HG02840 (cell line): ENCODE results near the gene PRKN.

Experiments
- ATAC-seq: cut with Tn5 transposase; IDR thresholded peaks from one replicate; pipeline ENCODE4 v1.9.1; 2021; ENCODE audit warnings: mild to moderate bottlenecking, moderate library complexity, moderate number of reproducible peaks; ENCODE audit not compliant: unreplicated experiment, low FRiP score

PRKN gene

GRCh38 chr6:161618831-161619454, 1108.6 kb downstream of the PRKN start:
- no peak for ATAC-seq

GRCh38 chr6:161613711-161614110, 1113.9 kb downstream of the PRKN start:
- ATAC-seq, result no peak

GRCh38 chr6:161608771-161609170, 1118.8 kb downstream of the PRKN start:
- ATAC-seq, result no peak

GRCh38 chr6:161607696-161608297, 1119.8 kb downstream of the PRKN start:
- no peak for ATAC-seq

- ATAC-seq, result no peak
Measured at GRCh38 chr6:161602359-161602758, 1125.2 kb downstream of the PRKN start.

GRCh38 chr6:161598896-161599295, 1128.7 kb downstream of the PRKN start:
- no peak for ATAC-seq

GRCh38 chr6:161596807-161597520, 1130.6 kb downstream of the PRKN start:
- ATAC-seq, result no peak

GRCh38 chr6:161594412-161594811, 1133.2 kb downstream of the PRKN start:
- no peak for ATAC-seq

GRCh38 chr6:161590961-161591627, 1136.5 kb downstream of the PRKN start:
- ATAC-seq, result no peak

- no peak for ATAC-seq
Measured at GRCh38 chr6:161586887-161587286, 1140.7 kb downstream of the PRKN start.

GRCh38 chr6:161584621-161585340, 1142.8 kb downstream of the PRKN start:
- ATAC-seq, result no peak

GRCh38 chr6:161584051-161584450, 1143.5 kb downstream of the PRKN start:
- ATAC-seq, result no peak

- no peak for ATAC-seq
Measured at GRCh38 chr6:161583584-161583983, 1144.0 kb downstream of the PRKN start.

GRCh38 chr6:161578478-161578877, 1149.1 kb downstream of the PRKN start:
- ATAC-seq, result no peak

- ATAC-seq, result no peak
Measured at GRCh38 chr6:161575523-161576254, 1151.9 kb downstream of the PRKN start.

- ATAC-seq, result no peak
Measured at GRCh38 chr6:161568885-161569456, 1158.6 kb downstream of the PRKN start.

- ATAC-seq, result no peak
Measured at GRCh38 chr6:161564952-161565351, 1162.6 kb downstream of the PRKN start.

GRCh38 chr6:161561908-161562307, 1165.7 kb downstream of the PRKN start:
- no peak for ATAC-seq

GRCh38 chr6:161557333-161558107, 1170.0 kb downstream of the PRKN start:
- no peak for ATAC-seq
